ENCODE measurements around the gene CAMKK2. TPM values are rescaled to one million over a fixed set of nuclear protein-coding genes. Genes with fewer than 3 reads are reported as not detected.

CAMKK2 gene
- total and polyA plus RNA-seq, 2 of the 4 experiments (the other 2 are of a cell fraction) = 15.2 to 24.7 TPM

- no peak overlapping the region for H4K91ac ChIP-seq (ENCODE audit: insufficient read depth, low read depth, low read length)
- no peak overlapping the region for H4K8ac ChIP-seq (ENCODE audit: low read depth in 2 of 2, low read length in 2 of 2)
- no peak overlapping the region for H2BK20ac ChIP-seq (ENCODE audit: low read depth, low read length)
- DNase-seq (no peak), ATAC-seq (ENCODE audit: low read depth) (no peak)
- no peak overlapping the region for H2BK15ac ChIP-seq (ENCODE audit: low read depth, low read length)
- H3K18ac ChIP-seq (ENCODE audit: low read depth, low read length) = no peak overlapping the region
- no peak overlapping the region for H3K4me2 ChIP-seq (ENCODE audit: low read depth, low read length)
- no peak overlapping the region for H3K4me3 ChIP-seq (ENCODE audit: insufficient read depth, low read depth, low read length)
- dilution Hi-C loops (cut with HindIII; ENCODE audit: low sequenced_read_pairs, unreplicated experiment) (no loop called here), intact Hi-C loops (cut with micrococcal nuclease) (no loop called here), in situ Hi-C loops (cut with MboI; ENCODE audit: low sequenced_read_pairs) (no loop called here)
- POLR2A ChIA-PET (ENCODE audit: unreplicated experiment) = no interaction called here
- H2AFZ ChIP-seq (replicated peaks; ENCODE audit: low read length, poor library complexity) = no peak overlapping the region
- H3K9me1 ChIP-seq (ENCODE audit: insufficient read depth, low read length) = no peaks in the 10 kb centered on the region; the same call in 1 of the 2 replicates
- H3K79me1 ChIP-seq (ENCODE audit: low read depth in 1 of 2, low read length in 2 of 2) = peaks cover 24 to 75% of the 10 kb centered on the region in 2 experiments
- H2AK5ac ChIP-seq (ENCODE audit: low read depth, low read length) = no peak overlapping the region
- peaks cover 27% of the 10 kb centered on the region; the same call in 1 of the 2 replicates for H4K20me1 ChIP-seq (ENCODE audit: insufficient read depth, low read length)
- no peaks in the 10 kb centered on the region for H3K9me3 ChIP-seq (ENCODE audit: control insufficient read depth, insufficient read depth, low read length)
- no peak overlapping the region for H2BK5ac ChIP-seq (ENCODE audit: low read depth, low read length, poor library complexity, severe bottlenecking)
- CTCF ChIA-PET = no interaction called here
- no peak overlapping the region for H3K27ac ChIP-seq (ENCODE audit: insufficient read depth, low read length)
- no peak overlapping the region for H3K56ac ChIP-seq (ENCODE audit: extremely low read depth, insufficient read depth, low read length)
- H3K4me1 ChIP-seq (ENCODE audit: control insufficient read depth, insufficient read depth, low read length) = peaks cover 9% of the 10 kb centered on the region; the same call in 1 of the 2 replicates
- H3K9ac ChIP-seq (ENCODE audit: low read depth, low read length) = no peak overlapping the region
- TF ChIP-seq SMC3 (IDR thresholded peaks at IDR 0.05; ENCODE audit: low read depth, low read length) (no peak), MAZ (IDR thresholded peaks at IDR 0.05; ENCODE audit: borderline replicate concordance, low read depth, low read length) (no peak), FOS (IDR thresholded peaks at IDR 0.05; ENCODE audit: low read depth, low read length) (no peak), MAFK (IDR thresholded peaks at IDR 0.05; ENCODE audit: low read depth, low read length) (no peak), POLR2A (IDR thresholded peaks at IDR 0.05; ENCODE audit: low read depth, low read length) (no peak), RAD21 (IDR thresholded peaks at IDR 0.05; ENCODE audit: low read length) (no peak), RFX5 (IDR thresholded peaks at IDR 0.05; ENCODE audit: low read depth, low read length) (no peak), RCOR1 (IDR thresholded peaks at IDR 0.05; ENCODE audit: insufficient replicate concordance, low read length) (no peak), MXI1 (IDR thresholded peaks at IDR 0.05; ENCODE audit: borderline replicate concordance, low read depth, low read length) (no peak), BHLHE40 (IDR thresholded peaks at IDR 0.05; ENCODE audit: low read depth, low read length) (no peak), CTCF (conservative IDR thresholded peaks at IDR 0.05; ENCODE audit: low read depth, low read length) (no peak), CEBPB (IDR thresholded peaks at IDR 0.05; ENCODE audit: low read depth, low read length) (no peak), NFE2L2 (IDR thresholded peaks at IDR 0.05; ENCODE audit: low read depth, low read length) (no peak), CHD1 (IDR thresholded peaks at IDR 0.05; ENCODE audit: low read depth, low read length) (no peak)
- TF ChIP-seq, protein P1, sequence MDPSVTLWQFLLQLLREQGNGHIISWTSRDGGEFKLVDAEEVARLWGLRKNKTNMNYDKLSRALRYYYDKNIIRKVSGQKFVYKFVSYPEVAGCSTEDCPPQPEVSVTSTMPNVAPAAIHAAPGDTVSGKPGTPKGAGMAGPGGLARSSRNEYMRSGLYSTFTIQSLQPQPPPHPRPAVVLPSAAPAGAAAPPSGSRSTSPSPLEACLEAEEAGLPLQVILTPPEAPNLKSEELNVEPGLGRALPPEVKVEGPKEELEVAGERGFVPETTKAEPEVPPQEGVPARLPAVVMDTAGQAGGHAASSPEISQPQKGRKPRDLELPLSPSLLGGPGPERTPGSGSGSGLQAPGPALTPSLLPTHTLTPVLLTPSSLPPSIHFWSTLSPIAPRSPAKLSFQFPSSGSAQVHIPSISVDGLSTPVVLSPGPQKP (IDR thresholded peaks at IDR 0.05; ENCODE audit: borderline replicate concordance, low read depth, low read length) = no peak
- TF ChIP-seq, protein P2, sequence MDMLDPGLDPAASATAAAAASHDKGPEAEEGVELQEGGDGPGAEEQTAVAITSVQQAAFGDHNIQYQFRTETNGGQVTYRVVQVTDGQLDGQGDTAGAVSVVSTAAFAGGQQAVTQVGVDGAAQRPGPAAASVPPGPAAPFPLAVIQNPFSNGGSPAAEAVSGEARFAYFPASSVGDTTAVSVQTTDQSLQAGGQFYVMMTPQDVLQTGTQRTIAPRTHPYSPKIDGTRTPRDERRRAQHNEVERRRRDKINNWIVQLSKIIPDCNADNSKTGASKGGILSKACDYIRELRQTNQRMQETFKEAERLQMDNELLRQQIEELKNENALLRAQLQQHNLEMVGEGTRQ (IDR thresholded peaks at IDR 0.05; ENCODE audit: low read depth, low read length) = no peak
- H3K23ac ChIP-seq (ENCODE audit: low read depth, low read length) = no peak overlapping the region
- no peak overlapping the region for H3K4ac ChIP-seq (ENCODE audit: low read depth, low read length)
- H4K5ac ChIP-seq (ENCODE audit: low read depth, low read length) = no peak overlapping the region
- H3K27me3 ChIP-seq (ENCODE audit: control insufficient read depth, insufficient read depth, low read length) = no peaks in the 10 kb centered on the region
- no peak overlapping the region for H2BK120ac ChIP-seq (ENCODE audit: low read depth, low read length)
- no peak overlapping the region for H2AK9ac ChIP-seq (replicated peaks; ENCODE audit: low read depth, low read length, poor library complexity)
- H3K14ac ChIP-seq (replicated peaks; ENCODE audit: low read depth, low read length) = no peak overlapping the region
- no peaks in the 10 kb centered on the region; the same call in 1 of the 2 replicates for H3K36me3 ChIP-seq (ENCODE audit: control insufficient read depth, insufficient read depth, low read length)
- no TSS peak for BruUV-seq (replicated peaks)
- WGBS, 2 experiments (ENCODE audit: extremely low coverage in 2 of 2, insufficient read length in 1 of 2) = 100% methylated on average over 4 of the region's 7 CpGs; no CpG with 5 or more reads in 1 of the 2 experiments
These were observed 6.5 kb downstream of the CAMKK2 start for GRCh38 chr12:121289962-121290361.
